Immature natural killer cell (primary cell): ENCODE data around the gene ITGB5. TPM values are rescaled to one million over a fixed set of nuclear protein-coding genes. Genes with fewer than 3 reads are reported as not detected.
A peak's percentile ranks its signal among the peaks of the same experiment; 100 is the strongest.
"Not testable (repeated sequence)": the region's sequence is repeated elsewhere in the genome, so short reads cannot be mapped to it uniquely, and the experiment has no call there.

Experiments
- DNase-seq, 3 donors: peaks; one replicate each; pipeline ENCODE4 v3.0.0; 2022; ENCODE audit warnings: mixed read lengths in 1 of 3
- H3K27ac Mint-ChIP-seq, 6 donors: one replicate each; pipeline ENCODE4 v1.8.0; 2020; ENCODE audit warnings: mixed read lengths in 6 of 6, mild to moderate bottlenecking in 5 of 6, inconsistent platforms in 4 of 6, moderate library complexity in 3 of 6
- H3K27me3 Mint-ChIP-seq, 3 donors: one replicate each; pipeline ENCODE4 v1.8.0; 2020 to 2021; ENCODE audit warnings: low read depth in 3 of 3, mild to moderate bottlenecking in 3 of 3, mixed read lengths in 3 of 3, moderate library complexity in 3 of 3, inconsistent platforms in 1 of 3
- H3K36me3 Mint-ChIP-seq, 3 donors: one replicate each; pipeline ENCODE4 v1.8.0; 2020; ENCODE audit warnings: mixed read lengths in 3 of 3, inconsistent platforms in 2 of 3, mild to moderate bottlenecking in 2 of 3
- H3K4me1 Mint-ChIP-seq, 2 donors: one replicate each; pipeline ENCODE4 v1.8.0; 2020; ENCODE audit warnings: inconsistent platforms in 2 of 2, mild to moderate bottlenecking in 2 of 2, mixed read lengths in 2 of 2, moderate library complexity in 1 of 2
- H3K4me3 Mint-ChIP-seq, 5 donors: one replicate each; pipeline ENCODE4 v1.8.0; 2020; ENCODE audit warnings: mild to moderate bottlenecking in 5 of 5, mixed read lengths in 5 of 5, inconsistent platforms in 3 of 5, moderate library complexity in 3 of 5
- H3K9me3 Mint-ChIP-seq, 6 donors: one replicate each; pipeline ENCODE4 v1.8.0; 2020; ENCODE audit warnings: mild to moderate bottlenecking in 6 of 6, mixed read lengths in 6 of 6, inconsistent platforms in 4 of 6, moderate library complexity in 3 of 6
- polyA plus RNA-seq, 3 donors: library from polyadenylated mRNA; unstranded; fragments of 300-500 nt; fragmentation: Illumina TruSeq; gene quantifications; one replicate each; pipeline ENCODE4 v1.2.3, GENCODE V29; 2021

ITGB5 gene
- polyA plus RNA-seq, 3 donors from 2014 or later = 0.52 to 1.1 TPM; not detected in 1

DNA sequence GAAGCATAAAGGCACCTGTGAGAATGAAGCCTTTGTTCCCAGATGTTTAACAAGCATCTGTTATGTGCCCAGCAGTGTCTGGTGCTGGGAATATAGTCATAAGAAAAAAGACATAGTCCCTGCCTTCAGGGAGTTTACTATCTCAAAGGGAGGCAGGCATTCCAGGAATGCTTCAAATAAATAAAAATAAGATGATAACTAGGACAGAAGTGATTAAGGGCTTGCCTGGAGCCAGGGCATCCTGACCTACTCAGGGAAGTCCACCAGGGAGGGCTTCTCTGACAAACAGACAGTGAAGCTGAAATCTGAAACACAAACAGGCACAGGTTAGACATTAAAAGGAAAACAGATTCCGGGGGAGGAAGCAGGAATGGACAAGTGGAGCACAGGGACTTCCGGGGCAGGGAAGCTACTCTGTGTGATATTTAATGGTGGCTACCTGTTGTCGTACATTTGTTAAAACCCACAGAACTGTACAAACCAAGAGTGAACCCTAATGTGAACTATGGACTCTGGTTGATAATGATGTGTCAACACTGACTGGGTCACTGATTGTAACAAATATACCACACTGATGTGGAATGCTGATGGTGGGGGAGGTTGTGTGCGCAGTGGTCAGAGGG is 53.3 kb downstream of the ITGB5 start:
- peak overlapping the region in 1 of 6 donors; percentile 65 for H3K27ac Mint-ChIP-seq
- peaks cover 6 to 14% (median 9%) of the 10 kb centered on the region in 3 donors for H3K27me3 Mint-ChIP-seq
- H3K9me3 Mint-ChIP-seq = no peaks in the 10 kb centered on the region
- DNase-seq = no peak
- peak overlapping the region in 3 of 5 donors; percentile 22 to 47 (median 25) for H3K4me3 Mint-ChIP-seq
- no peaks in the 10 kb centered on the region for H3K36me3 Mint-ChIP-seq
- H3K4me1 Mint-ChIP-seq = peaks cover 14 to 32% of the 10 kb centered on the region in 2 donors

DNA sequence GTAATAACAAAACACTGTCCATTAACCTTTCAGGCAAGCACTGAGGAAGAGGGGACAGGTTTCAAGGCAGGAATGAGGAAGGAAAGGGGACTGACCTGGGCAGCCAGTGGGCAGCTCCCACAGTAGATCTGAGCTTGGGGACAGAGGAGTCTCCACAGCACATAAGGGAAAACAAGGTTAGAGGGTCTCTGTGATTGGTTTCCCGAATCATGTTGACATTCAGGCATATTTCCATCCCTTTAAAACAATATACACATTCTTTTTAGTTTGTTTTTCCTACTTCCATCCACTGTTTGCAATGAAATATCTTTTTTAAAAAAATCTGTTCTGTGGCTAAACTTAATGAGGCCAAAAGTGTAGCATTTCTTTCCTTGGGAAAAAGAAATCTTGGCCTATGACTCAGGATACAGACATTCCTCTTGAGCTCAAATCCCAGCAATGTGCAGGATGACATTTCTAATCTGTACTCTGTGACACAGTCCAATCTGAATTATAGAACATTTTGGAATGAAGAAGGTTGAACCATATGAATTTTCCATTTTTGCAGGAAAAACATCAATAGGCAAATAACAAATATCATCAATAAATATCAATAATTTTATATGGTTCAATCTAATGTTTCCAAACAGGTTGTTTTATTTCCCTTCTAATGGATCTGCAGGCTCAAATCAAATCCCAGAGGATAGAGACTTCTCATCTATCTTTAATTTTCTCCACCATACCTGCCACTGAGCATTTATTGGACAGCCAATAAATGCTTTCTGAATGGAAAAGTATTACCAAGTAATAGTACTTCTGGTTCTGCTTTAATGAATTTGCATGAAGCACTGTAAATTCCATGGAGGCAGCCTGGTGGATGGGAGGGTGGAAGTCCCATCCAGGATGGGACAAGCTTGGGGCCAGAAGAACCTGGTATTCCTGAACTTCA is 54.1 kb downstream of the ITGB5 start:
- Mint-ChIP-seq H3K4me1 (peaks cover 14 to 32% of the 10 kb centered on the region in 2 donors), H3K27ac (no peak overlapping the region), H3K4me3 (peak overlapping the region in 1 of 5 donors; percentile 47), H3K27me3 (peaks cover 5 to 13% (median 9%) of the 10 kb centered on the region in 3 donors), H3K9me3 (no peaks in the 10 kb centered on the region), H3K36me3 (no peaks in the 10 kb centered on the region)
- DNase-seq = no peak

DNA sequence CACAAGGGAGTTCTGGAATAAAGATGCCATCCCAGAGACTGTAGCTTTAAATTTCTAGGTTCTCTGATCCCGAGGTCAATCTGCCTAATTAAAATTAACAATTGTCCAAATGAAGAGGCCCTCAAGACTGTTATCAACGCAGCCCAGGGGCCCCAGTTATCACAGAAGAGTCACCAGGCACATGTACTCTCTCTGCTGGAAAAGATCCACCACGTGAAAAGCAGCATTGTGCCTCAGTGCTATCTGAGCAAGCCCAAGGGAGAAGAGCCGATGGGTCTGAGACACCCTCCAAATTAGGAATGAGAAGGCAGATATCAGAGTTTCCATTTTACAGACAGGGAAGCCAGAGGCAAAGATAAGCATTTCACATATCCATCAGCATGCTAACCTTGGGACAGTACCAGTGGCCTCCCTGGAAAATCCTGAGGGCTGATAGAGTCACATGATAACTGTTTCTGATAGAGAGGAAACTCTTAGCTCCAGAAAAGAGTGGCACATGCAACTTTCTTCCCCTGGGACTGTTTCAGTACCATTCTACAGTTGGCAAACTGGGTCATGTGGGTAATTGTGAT is 55.5 kb downstream of the ITGB5 start:
- Mint-ChIP-seq H3K9me3 (no peaks in the 10 kb centered on the region), H3K4me3 (no peak overlapping the region), H3K27me3 (peaks cover 4 to 16% (median 9%) of the 10 kb centered on the region in 3 donors), H3K36me3 (no peaks in the 10 kb centered on the region), H3K27ac (no peak overlapping the region), H3K4me1 (peaks cover 14 to 24% of the 10 kb centered on the region in 2 donors)
- no peak for DNase-seq

DNA sequence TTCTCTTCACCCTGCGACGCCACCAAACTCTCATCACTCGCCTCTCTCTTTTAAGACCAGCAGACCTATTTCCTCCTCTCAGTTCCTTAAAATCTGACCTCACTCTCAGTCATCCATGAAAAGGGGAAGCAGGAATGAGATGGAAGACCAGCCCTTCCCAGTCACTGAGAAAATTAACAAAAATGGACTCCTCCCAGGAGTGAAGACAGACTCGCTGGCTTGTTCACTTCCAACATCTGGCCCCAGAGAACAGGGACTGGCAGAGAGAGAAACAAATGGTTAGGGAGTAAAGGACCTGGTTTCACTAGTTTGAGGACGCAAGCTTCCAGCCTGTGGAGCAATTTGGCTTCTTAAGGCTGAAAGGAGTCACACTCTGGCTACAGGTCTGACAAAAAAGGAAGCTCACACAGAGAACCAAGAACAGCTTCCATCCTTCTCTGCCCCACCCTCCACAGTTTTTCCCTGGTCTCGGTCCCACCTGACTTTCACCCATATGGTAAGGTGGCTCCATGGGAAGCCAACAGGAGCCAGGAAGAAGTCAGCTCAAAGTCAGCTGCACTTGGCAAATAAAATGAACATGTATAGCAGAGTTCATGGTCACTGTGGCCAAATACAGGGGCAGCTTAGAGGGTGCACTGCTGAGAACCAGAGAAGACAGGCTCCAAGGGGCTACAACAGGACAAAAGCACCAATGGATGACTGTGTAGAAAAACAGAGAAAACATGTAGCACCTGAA is 57.2 kb downstream of the ITGB5 start:
- H3K9me3 Mint-ChIP-seq = no peaks in the 10 kb centered on the region
- peaks cover 6 to 12% of the 10 kb centered on the region in 2 donors for H3K4me1 Mint-ChIP-seq
- DNase-seq = no peak
- H3K36me3 Mint-ChIP-seq = no peaks in the 10 kb centered on the region
- H3K4me3 Mint-ChIP-seq = no peak overlapping the region
- peaks cover 2 to 11% (median 7%) of the 10 kb centered on the region in 3 donors for H3K27me3 Mint-ChIP-seq
- H3K27ac Mint-ChIP-seq = no peak overlapping the region

DNA sequence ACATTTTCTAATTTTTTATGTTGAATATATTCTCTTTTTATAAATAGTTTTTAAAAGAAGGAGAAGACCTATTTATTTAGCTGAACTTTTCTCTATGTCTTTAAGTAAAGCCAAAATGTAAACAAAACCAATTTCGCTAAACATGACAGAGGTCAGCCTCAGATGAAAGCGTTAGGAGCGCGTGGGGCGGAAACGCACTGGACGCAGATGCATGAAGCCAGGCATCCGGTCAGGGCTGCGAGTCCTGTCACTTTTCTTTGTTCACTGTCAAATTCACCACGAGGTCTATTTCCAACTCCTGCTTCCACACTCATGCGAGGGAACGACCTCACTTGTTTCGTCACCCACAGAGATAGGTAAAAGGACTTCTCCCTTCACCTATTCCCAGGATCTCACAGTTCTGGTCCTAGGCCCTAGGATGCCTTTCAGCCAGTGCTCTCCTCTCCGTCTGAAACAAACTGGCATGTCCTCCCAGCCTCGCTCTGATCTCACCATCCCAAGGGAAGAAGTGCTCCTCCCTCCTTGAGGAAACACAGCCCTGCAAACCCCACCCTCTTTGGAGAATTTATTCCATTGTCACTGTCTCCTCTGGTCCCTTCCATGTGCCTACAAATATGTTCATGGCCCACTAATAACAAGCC is 57.9 kb downstream of the ITGB5 start:
- peaks cover 2 to 9% (median 7%) of the 10 kb centered on the region in 3 donors for H3K27me3 Mint-ChIP-seq
- no peak overlapping the region for H3K27ac Mint-ChIP-seq
- H3K4me1 Mint-ChIP-seq = peaks cover 2 to 8% of the 10 kb centered on the region in 2 donors
- no peaks in the 10 kb centered on the region for H3K9me3 Mint-ChIP-seq
- no peak overlapping the region for H3K4me3 Mint-ChIP-seq
- H3K36me3 Mint-ChIP-seq = no peaks in the 10 kb centered on the region
- DNase-seq = no peak

DNA sequence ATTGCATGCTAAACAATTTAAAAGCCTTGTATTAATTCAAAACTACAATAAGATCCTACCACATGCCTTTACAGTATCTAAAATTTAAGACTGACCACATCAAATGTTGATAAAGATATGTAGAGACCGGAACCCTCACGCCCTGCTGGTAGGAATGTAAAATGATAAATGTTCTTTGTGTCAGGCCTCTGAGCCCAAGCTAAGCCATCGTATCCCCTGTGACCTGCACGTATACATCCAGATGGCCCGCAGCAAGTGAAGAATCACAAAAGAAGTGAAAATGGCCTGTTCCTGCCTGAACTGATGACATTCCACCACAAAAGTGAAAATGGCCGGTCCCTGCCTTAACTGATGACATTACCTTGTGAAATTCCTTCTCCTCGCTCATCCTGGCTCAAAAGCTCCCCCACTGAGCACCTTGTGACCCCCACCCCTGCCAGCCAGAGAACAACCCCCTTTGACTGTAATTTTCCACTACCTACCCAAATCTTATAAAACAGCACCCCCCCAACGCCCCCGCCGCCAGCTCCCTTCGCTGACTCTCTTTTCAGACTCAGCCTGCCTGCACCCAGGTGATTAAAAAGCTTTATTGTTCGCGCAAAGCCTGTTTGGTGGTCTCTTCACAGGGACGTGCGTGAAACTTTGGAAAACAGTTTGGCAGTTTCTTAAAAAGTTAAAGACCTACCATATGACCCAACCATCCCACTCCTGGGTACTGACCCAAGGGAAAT is 59.5 kb downstream of the ITGB5 start:
- H3K36me3 Mint-ChIP-seq, H3K27ac Mint-ChIP-seq, H3K4me1 Mint-ChIP-seq, DNase-seq, H3K9me3 Mint-ChIP-seq, H3K4me3 Mint-ChIP-seq, H3K27me3 Mint-ChIP-seq: not testable (repeated sequence)

DNA sequence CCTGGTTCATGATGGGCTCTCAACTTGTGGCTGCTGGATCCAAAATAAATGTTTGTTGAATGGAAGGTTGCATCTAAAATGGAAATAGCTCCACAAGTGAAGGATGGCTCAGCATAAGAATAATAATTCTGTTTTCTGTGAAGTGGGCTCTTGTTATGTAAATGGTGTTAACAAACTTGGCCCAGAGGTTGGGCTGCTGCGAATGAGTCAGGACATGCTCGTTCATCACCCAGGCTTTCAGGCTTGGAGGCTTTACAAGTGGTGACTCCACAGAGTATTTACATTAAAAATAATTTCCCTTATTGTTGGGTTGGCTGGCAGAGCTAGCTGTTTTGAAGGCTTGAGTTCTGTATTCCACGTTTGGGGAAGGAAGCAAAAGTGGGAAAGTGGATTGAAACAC is 60.5 kb downstream of the ITGB5 start:
- no peaks in the 10 kb centered on the region for H3K4me1 Mint-ChIP-seq

DNA sequence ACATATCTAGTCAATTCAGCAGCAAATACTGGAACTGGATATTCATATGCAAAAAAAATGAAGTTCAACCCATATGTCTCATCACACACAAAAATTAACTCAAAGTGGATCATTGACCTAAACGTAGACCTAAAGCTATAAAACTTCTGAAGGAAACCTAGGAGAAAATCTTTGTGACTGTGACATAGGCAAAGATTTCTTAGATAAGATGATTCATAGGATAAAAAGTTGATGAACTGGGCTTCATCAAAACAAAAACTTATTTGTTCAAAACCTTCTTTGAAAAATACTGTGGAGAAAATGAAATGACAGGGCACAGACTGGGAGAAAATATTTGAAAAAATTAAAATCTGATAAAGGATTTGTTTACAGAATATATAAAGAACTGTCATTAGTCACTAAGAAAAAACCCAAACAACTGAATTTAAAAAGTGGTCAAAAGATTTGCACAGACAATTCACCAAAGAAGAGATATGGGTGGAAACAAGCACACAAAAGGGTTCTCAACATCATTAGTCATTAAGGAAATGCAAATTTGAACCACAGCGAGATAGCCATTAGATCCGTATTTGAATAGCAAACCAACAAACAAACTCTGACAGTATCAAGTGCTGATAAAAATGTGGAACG is 62.8 kb downstream of the ITGB5 start:
- Mint-ChIP-seq H3K36me3 (no peaks in the 10 kb centered on the region), H3K4me3 (no peak overlapping the region), H3K27me3 (peaks cover 5 to 15% (median 5%) of the 10 kb centered on the region in 3 donors), H3K27ac (no peak overlapping the region), H3K4me1 (no peaks in the 10 kb centered on the region), H3K9me3 (no peaks in the 10 kb centered on the region)
- DNase-seq = no peak

More for the DNA sequence above, 60.5 kb downstream of the ITGB5 start:
- Mint-ChIP-seq H3K27ac (no peak overlapping the region), H3K36me3 (no peaks in the 10 kb centered on the region), H3K27me3 (peaks cover 5 to 7% (median 6%) of the 10 kb centered on the region in 3 donors), H3K4me3 (no peak overlapping the region), H3K9me3 (no peaks in the 10 kb centered on the region)
- DNase-seq = no peak

DNA sequence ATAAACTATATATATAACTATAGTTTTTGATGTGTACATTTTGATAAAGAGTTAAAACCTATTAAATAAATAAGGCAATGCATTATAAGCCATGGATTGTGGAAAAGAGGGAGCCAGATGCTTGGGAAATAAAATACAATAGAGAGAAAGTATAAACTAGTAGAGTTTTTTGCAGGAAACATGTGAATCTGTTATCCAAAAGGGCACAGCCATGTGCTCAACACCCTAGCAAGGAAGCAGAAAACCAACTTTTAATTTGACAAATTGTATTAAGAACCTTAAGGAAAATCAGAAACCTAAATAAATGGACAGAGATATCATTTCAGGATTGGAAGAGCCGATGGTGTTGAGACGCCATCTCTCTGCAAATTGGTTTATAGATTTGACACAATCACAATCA is 63.5 kb downstream of the ITGB5 start:
- Mint-ChIP-seq H3K4me1 (no peaks in the 10 kb centered on the region), H3K27ac (no peak overlapping the region), H3K27me3 (peaks cover 5 to 15% (median 8%) of the 10 kb centered on the region in 3 donors), H3K4me3 (no peak overlapping the region), H3K36me3 (no peaks in the 10 kb centered on the region), H3K9me3 (no peaks in the 10 kb centered on the region)
- no peak for DNase-seq

DNA sequence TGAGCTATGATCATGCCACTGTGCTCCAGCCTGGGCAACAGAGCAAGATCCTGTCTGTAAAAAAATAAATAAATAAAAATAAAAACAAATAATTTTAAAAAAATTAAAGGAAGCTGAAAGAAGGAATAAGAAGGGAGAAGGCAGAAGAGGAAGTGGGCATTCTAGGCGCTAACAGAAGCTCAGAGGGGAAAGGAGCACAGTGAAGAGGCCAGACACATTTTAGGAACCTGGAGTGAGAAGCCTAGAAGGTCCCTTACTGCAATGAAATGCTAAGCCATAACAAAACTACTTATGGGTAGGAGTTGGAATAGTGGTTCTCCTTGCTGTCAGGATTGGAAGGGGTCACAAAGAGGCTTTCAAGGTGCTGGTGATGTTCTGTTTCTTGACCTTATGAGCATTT is 64.0 kb downstream of the ITGB5 start:
- Mint-ChIP-seq H3K9me3 (no peaks in the 10 kb centered on the region), H3K27me3 (peaks cover 3 to 15% (median 9%) of the 10 kb centered on the region in 3 donors), H3K27ac (no peak overlapping the region), H3K36me3 (no peaks in the 10 kb centered on the region), H3K4me1 (no peaks in the 10 kb centered on the region), H3K4me3 (no peak overlapping the region)
- no peak for DNase-seq

DNA sequence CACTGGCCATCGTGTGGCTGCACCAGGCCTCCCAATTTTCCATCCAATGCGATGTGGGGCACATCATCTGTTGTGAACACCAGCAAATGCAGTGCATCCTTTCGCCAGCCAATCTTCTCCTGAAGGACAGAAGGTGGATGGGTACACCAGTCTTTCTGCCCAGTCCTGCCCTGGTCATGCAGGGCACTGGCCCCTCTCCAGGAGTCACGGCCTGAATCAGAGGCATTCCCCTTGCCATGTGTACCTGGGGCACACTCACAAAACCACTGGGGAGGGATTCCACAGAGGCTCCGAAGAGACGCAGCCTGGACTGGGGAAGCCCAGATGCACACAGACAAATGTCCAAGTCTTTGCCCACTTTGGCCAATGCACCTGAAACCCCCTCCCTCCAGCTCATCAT is 65.8 kb downstream of the ITGB5 start:
- no peak for DNase-seq
- Mint-ChIP-seq H3K36me3 (no peaks in the 10 kb centered on the region), H3K27ac (no peak overlapping the region), H3K4me1 (no peaks in the 10 kb centered on the region), H3K4me3 (no peak overlapping the region), H3K9me3 (no peaks in the 10 kb centered on the region), H3K27me3 (peaks cover 3 to 12% (median 9%) of the 10 kb centered on the region in 3 donors)

DNA sequence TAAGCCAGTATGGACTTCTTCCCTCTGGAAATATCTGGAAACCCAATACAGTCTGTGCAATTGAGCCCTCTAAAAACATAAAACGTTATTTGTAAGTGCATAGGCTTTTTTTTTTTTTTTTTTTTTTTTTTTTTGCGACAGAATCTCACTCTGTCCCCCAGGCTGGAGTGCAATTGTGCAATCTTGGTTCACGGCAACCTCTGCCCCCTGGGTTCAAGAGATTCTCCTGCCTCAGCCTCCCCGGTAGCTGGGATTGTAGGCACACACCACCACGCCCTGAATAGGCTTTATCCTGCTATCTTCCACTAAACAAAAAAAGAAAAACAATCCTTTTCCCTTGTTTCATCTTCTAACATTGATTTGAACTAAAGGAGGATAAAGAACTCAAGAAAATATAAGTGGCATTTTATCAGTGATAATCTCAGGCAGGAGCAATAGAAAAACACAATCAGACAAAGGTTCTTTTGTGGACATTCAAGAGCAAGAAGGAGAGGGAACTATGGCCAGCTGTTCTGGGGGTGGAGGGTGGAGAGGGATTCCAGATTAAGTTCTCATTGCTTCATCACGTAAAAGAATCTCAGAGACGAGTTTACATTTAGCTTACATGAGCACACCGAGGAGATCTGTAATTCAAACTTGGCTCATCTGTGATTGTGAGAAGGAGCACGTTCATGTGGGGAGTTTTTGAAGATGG is 68.6 kb downstream of the ITGB5 start:
- Mint-ChIP-seq H3K9me3 (no peaks in the 10 kb centered on the region), H3K27ac (no peak overlapping the region), H3K4me1 (peaks cover 5% of the 10 kb centered on the region in 2 donors), H3K4me3 (no peak overlapping the region), H3K36me3 (no peaks in the 10 kb centered on the region), H3K27me3 (peaks cover 6 to 14% (median 10%) of the 10 kb centered on the region in 3 donors)
- no peak for DNase-seq
